BLaER1 treated with 17β-estradiol and CSF1 and Interleukin-3, amounts not matched to agents 10 nM and 100 nM (cell line): ENCODE measurements around the gene PARD3.

Source experiments
- H3K27ac ChIP-seq, 11 experiments: shearing (Covaris generic); formaldehyde crosslinking; 2 replicates each; pipeline ENCODE4 v1.8.1; 2022
- H3K27me3 ChIP-seq, 11 experiments: shearing (Covaris generic); formaldehyde crosslinking; 2 replicates each; pipeline ENCODE4 v1.8.1; 2022
- H3K36me3 ChIP-seq, 11 experiments: shearing (Covaris generic); formaldehyde crosslinking; 2 replicates each; pipeline ENCODE4 v1.8.1; 2022
- H3K4me1 ChIP-seq, 10 experiments: shearing (Covaris generic); formaldehyde crosslinking; 2 replicates each; pipeline ENCODE4 v1.8.1; 2022
- H3K4me2 ChIP-seq, 11 experiments: shearing (Covaris generic); formaldehyde crosslinking; 2 replicates each; pipeline ENCODE4 v1.8.1; 2022
- H3K4me3 ChIP-seq, 10 experiments: shearing (Covaris generic); formaldehyde crosslinking; 2 replicates each; pipeline ENCODE4 v1.8.1; 2022
- H3K9ac ChIP-seq, 11 experiments: shearing (Covaris generic); formaldehyde crosslinking; 2 replicates each; pipeline ENCODE4 v1.8.1; 2022
- H3K9me3 ChIP-seq, 11 experiments: shearing (Covaris generic); formaldehyde crosslinking; replicated peaks in 1 of 11; 2 replicates each; pipeline ENCODE4 v1.8.1; 2022
- H4K20me1 ChIP-seq, 11 experiments: shearing (Covaris generic); formaldehyde crosslinking; 2 replicates each; pipeline ENCODE4 v1.8.1; 2022
- Cebpa-rat ChIP-seq, 11 experiments: shearing (Covaris generic); IDR thresholded peaks; 2 replicates each; pipeline ENCODE4 v1.8.1; 2022

Gene PARD3

GRCh38 chr10:34292194-34292565 is 522.9 kb downstream of the PARD3 start:
- no peaks in the 10 kb centered on the region for H3K9me3 ChIP-seq
- H3K4me2 ChIP-seq = no peak overlapping the region
- H3K27me3 ChIP-seq = no peaks in the 10 kb centered on the region
- no peak for TF ChIP-seq Cebpa-rat (IDR thresholded peaks at IDR 0.05)
- peaks cover 0 to 9% (median 6%) of the 10 kb centered on the region in 10 experiments; a peak in 7 of 20 replicates for H3K4me1 ChIP-seq
- no peak overlapping the region for H3K4me3 ChIP-seq
- no peaks in the 10 kb centered on the region for H3K36me3 ChIP-seq
- no peaks in the 10 kb centered on the region for H4K20me1 ChIP-seq
- H3K9ac ChIP-seq = no peak overlapping the region
- no peak overlapping the region for H3K27ac ChIP-seq

DNA sequence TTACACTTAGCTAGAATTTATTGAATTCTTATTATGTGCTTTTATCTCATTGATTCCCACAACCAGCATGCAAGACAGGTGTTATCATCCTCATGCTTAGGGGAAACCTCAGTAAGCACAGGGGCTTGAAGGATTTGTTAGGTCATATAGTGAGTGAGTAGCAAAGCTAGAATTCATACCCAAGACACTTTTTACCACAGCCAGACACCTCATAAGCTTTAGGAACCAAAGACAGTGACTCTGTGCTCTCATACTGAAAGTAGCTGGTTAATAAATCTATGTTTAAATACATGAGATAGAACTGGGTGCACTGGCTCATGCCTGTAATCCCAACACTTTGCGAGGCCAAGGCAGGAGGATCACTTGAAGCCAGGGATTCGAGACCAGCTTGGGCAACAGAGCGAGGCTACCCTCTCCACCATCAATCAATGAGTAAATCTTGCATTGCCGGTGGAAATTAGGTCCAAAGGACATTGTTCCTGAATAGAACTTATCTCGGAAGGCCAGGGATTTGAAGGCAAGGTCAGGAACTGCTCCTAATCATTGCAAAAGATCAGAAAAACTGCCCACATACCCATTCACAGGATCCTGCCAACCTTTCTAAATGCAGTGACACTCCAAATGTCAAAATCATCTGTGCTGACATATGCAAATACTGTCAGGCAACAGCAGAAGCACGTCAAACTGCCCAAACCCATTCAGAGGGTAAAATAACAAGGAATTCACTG is 523.5 kb downstream of the PARD3 start:
- no peak for TF ChIP-seq Cebpa-rat (IDR thresholded peaks at IDR 0.05)
- H3K4me2 ChIP-seq = no peak overlapping the region

DNA sequence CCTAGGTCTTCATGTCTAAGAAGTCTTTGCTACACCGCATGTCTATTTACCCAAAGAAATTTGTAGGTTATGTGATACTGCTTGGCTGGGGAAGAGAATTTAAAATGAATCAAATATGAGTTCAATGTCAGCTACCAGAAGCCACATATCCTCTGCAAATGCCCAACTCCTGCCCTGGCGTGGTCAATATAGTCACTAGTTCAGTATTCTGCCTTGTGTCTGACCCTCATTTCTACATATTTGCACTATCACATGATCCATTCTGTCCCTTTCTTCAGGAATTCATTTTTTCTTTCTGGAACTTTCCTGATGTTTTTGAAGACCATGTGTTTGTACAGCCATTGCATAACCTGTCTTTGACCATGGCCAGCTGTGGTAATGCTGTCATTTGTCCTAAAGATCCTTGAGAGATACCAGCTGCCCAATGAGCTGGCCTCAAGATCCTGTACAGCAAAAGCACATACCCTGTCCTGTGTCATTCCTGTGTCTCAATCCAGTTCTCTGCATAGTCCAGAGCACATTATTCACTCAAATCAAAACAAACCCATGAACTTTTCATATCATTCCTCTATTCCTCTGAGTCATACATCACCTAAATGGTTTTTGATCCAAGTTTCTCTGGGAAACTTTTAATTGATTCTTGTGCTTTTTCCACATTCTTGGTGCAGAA is 524.5 kb downstream of the PARD3 start:
- no peaks in the 10 kb centered on the region for H3K36me3 ChIP-seq
- no peaks in the 10 kb centered on the region for H3K9me3 ChIP-seq
- H3K27me3 ChIP-seq = no peaks in the 10 kb centered on the region
- H4K20me1 ChIP-seq = no peaks in the 10 kb centered on the region
- TF ChIP-seq Cebpa-rat (IDR thresholded peaks at IDR 0.05) = no peak
- H3K27ac ChIP-seq = no peak overlapping the region
- no peak overlapping the region for H3K4me3 ChIP-seq
- peaks cover 0 to 8% (median 6%) of the 10 kb centered on the region in 10 experiments; a peak in 7 of 20 replicates for H3K4me1 ChIP-seq
- no peak overlapping the region for H3K4me2 ChIP-seq
- no peak overlapping the region for H3K9ac ChIP-seq

More for the DNA sequence above, 523.5 kb downstream of the PARD3 start:
- no peaks in the 10 kb centered on the region for H3K9me3 ChIP-seq
- no peaks in the 10 kb centered on the region for H4K20me1 ChIP-seq
- H3K4me1 ChIP-seq = peaks cover 0 to 9% (median 6%) of the 10 kb centered on the region in 10 experiments; a peak in 7 of 20 replicates
- H3K27ac ChIP-seq = no peak overlapping the region
- no peak overlapping the region for H3K9ac ChIP-seq
- no peaks in the 10 kb centered on the region for H3K36me3 ChIP-seq
- no peaks in the 10 kb centered on the region for H3K27me3 ChIP-seq
- no peak overlapping the region for H3K4me3 ChIP-seq

DNA sequence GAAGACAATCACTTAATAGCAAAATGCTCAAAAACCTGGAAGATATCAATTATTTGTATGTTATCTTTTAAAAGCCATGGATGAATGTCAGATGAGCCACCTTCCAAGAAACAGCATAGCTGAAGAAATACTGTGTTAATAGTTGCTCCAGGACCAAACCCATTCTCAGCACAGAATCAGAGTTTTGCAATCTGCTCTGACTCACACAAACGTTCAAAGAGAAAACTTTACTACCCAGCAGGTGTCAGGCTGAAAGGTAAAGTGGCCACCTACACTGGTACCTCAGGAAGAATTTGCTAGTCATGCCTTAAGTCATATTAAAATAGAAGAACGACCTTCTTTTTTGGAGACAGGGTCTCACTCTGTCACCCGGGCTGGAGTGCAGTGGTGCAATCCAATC is 526.5 kb downstream of the PARD3 start:
- Histone ChIP-seq H4K20me1 (no peaks in the 10 kb centered on the region), H3K27ac (no peak overlapping the region), H3K9ac (no peak overlapping the region), H3K4me3 (no peak overlapping the region), H3K27me3 (no peaks in the 10 kb centered on the region), H3K4me1 (no peaks in the 10 kb centered on the region), H3K4me2 (no peak overlapping the region), H3K36me3 (no peaks in the 10 kb centered on the region), H3K9me3 (no peaks in the 10 kb centered on the region)
- TF ChIP-seq Cebpa-rat (IDR thresholded peaks at IDR 0.05) = no peak

DNA sequence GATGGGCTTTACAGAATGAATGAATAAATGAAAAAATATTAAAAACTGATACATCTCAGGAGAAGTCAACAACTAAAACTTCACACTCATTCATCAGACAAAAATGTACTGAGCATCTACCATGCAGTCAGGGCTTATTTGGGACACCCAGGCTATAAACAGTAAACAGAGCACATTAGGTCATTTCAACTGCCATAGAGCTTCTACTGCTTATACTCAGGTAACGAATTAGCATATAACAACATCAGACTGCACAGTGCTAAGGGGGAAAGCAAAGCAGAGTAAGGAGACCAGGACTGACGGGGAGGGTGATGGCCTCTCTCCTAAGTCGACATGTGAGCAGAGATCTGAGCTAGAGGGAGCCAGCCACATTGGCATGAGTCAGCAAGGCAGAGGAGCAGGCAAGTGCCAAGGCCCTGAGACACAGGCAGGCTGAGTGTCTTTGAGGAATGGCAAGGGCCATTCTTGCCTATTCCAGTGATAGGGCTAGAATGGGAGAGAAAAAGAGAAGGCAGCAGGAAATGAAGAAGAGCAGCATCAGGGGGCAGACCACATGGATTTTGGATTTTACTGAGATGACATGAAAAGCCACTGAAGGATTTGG is 528.9 kb downstream of the PARD3 start:
- Histone ChIP-seq H3K4me2 (no peak overlapping the region), H3K9ac (no peak overlapping the region), H3K36me3 (no peaks in the 10 kb centered on the region; a peak in 1 of 22 replicates), H3K27ac (no peak overlapping the region), H4K20me1 (no peaks in the 10 kb centered on the region), H3K27me3 (no peaks in the 10 kb centered on the region), H3K9me3 (no peaks in the 10 kb centered on the region), H3K4me1 (no peaks in the 10 kb centered on the region), H3K4me3 (no peak overlapping the region)
- TF ChIP-seq Cebpa-rat (IDR thresholded peaks at IDR 0.05) = no peak

- Histone ChIP-seq H3K36me3 (no peaks in the 10 kb centered on the region; a peak in 1 of 22 replicates), H4K20me1 (no peaks in the 10 kb centered on the region), H3K4me3 (no peak overlapping the region), H3K9me3 (no peaks in the 10 kb centered on the region), H3K4me2 (no peak overlapping the region), H3K9ac (no peak overlapping the region), H3K4me1 (no peaks in the 10 kb centered on the region; a peak in 1 of 20 replicates), H3K27me3 (no peaks in the 10 kb centered on the region), H3K27ac (no peak overlapping the region)
- no peak for TF ChIP-seq Cebpa-rat (IDR thresholded peaks at IDR 0.05)
Observed at GRCh38 chr10:34281661-34282582, 533.2 kb downstream of the PARD3 start.

GRCh38 chr10:34280599-34281374 is 534.3 kb downstream of the PARD3 start:
- Histone ChIP-seq H4K20me1 (no peaks in the 10 kb centered on the region), H3K27ac (no peak overlapping the region), H3K27me3 (no peaks in the 10 kb centered on the region), H3K4me1 (no peaks in the 10 kb centered on the region; a peak in 1 of 20 replicates), H3K9ac (no peak overlapping the region), H3K4me3 (no peak overlapping the region), H3K36me3 (no peaks in the 10 kb centered on the region; a peak in 1 of 22 replicates), H3K4me2 (no peak overlapping the region), H3K9me3 (no peaks in the 10 kb centered on the region)
- no peak for TF ChIP-seq Cebpa-rat (IDR thresholded peaks at IDR 0.05)

DNA sequence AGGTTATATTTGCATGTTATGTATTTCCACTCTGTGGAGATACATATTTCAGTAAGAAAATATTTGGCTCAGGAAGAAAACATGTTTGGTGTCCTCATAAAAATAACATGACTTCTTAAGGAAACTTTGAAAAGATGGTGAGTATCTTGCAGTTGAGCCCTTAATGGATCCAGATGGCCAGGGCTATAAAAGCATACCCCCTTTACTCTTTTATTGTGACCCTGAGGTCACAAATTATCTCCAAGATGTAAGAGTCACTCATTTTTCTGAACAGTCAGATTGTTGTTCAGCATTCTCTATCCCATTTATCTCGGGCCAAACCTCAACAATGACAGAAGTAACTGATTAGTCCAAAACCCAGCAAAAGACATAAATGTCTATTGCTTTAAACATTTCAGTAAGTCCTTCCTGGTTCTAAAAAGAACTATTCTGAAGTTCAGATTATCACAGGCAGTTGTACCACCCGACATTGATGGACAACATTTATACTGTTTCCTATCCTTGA is 539.4 kb downstream of the PARD3 start:
- H3K4me2 ChIP-seq = no peak overlapping the region
- no peak overlapping the region for H3K27ac ChIP-seq
- no peak for TF ChIP-seq Cebpa-rat (IDR thresholded peaks at IDR 0.05)

More for the DNA sequence above, 539.4 kb downstream of the PARD3 start:
- H3K36me3 ChIP-seq = no peaks in the 10 kb centered on the region
- H3K9me3 ChIP-seq = no peaks in the 10 kb centered on the region
- H3K9ac ChIP-seq = no peak overlapping the region
- H3K4me3 ChIP-seq = no peak overlapping the region
- H4K20me1 ChIP-seq = no peaks in the 10 kb centered on the region
- peaks cover 0 to 6% (median 4%) of the 10 kb centered on the region in 10 experiments; a peak in 7 of 20 replicates for H3K4me1 ChIP-seq
- no peaks in the 10 kb centered on the region for H3K27me3 ChIP-seq
